Activated CD4-positive, alpha-beta T cell treated with anti-CD3 and anti-CD28 coated beads for 36 hours (primary cell): ENCODE data around the gene DENND5A. TPM values are rescaled to one million over a fixed set of nuclear protein-coding genes. Genes with fewer than 3 reads are reported as not detected.
"Not testable (repeated sequence)": the region's sequence is repeated elsewhere in the genome, so short reads cannot be mapped to it uniquely, and the experiment has no call there.

Source experiments
- ATAC-seq: fragments of 200-7000 bp; cut with Tn5 transposase; one replicate; pipeline ENCODE4 v1.10.0; 2021; ENCODE audit warnings: mild to moderate bottlenecking, moderate library complexity
- CTCF ChIA-PET: fragments of 350-600 bp; sonication (Branson Sonifier 250); formaldehyde crosslinking; loops from one replicate; lab custom pipeline; 2021; ENCODE audit warnings: antibody characterized with exemption; lab: Charles Lee
- POLR2A ChIA-PET: fragments of 350-600 bp; sonication (Branson Sonifier 250); formaldehyde crosslinking; loops from one replicate; lab custom pipeline; 2021; ENCODE audit warnings: antibody characterized with exemption, inconsistent platforms; lab: Charles Lee
- DNase-seq: peaks from one replicate; pipeline ENCODE4 v3.0.0-alpha.2; 2020
- H3K27ac Mint-ChIP-seq: one replicate; pipeline ENCODE4 v1.8.0; 2021; ENCODE audit warnings: mixed read lengths
- H3K27me3 Mint-ChIP-seq: one replicate; pipeline ENCODE4 v1.8.0; 2021; ENCODE audit warnings: mixed read lengths
- H3K36me3 Mint-ChIP-seq: one replicate; pipeline ENCODE4 v1.8.0; 2021; ENCODE audit warnings: low read depth, mixed read lengths
- H3K4me1 Mint-ChIP-seq: one replicate; pipeline ENCODE4 v1.8.0; 2021; ENCODE audit warnings: mixed read lengths
- H3K4me3 Mint-ChIP-seq: one replicate; pipeline ENCODE4 v1.8.0; 2021; ENCODE audit warnings: mild to moderate bottlenecking, moderate library complexity, mixed read lengths
- H3K9me3 Mint-ChIP-seq: one replicate; pipeline ENCODE4 v1.8.0; 2021; ENCODE audit warnings: low read depth, mixed read lengths
- intact Hi-C, 2 experiments: fragments of 100-400 bp; cut with DNase I in 1 of 2; cut with micrococcal nuclease in 1 of 2; formaldehyde crosslinking; loops; one replicate each; pipeline versions ENCODE4 v1.14.2 to v1.15.1; 2022 to 2024; cut with DNase I, micrococcal nuclease
- total RNA-seq, 2 experiments: library from RNA; stranded (reverse); gene quantifications; one replicate each; pipeline ENCODE4 v1.2.3, GENCODE V29; 2021

Gene DENND5A
- total RNA-seq, 2 experiments from 2014 or later = 43.6 to 62.6 TPM

- no peaks in the 10 kb centered on the region for H3K27me3 Mint-ChIP-seq
- H3K36me3 Mint-ChIP-seq = peaks cover 34% of the 10 kb centered on the region
- DNase-seq (no peak), ATAC-seq (no peak)
- intact Hi-C loops = no loop called here
- CTCF ChIA-PET = no interaction called here
- H3K4me3 Mint-ChIP-seq = no peak overlapping the region
- H3K4me1 Mint-ChIP-seq = peaks cover 11% of the 10 kb centered on the region
- H3K9me3 Mint-ChIP-seq = no peaks in the 10 kb centered on the region
- POLR2A ChIA-PET = no interaction called here
- no peak overlapping the region for H3K27ac Mint-ChIP-seq
These were observed 86.4 kb downstream of the DENND5A start for GRCh38 chr11:9178716-9179115.

GRCh38 chr11:9177438-9178091 lies 87.6 kb downstream of the DENND5A start:
- no peaks in the 10 kb centered on the region for H3K27me3 Mint-ChIP-seq
- ATAC-seq = no peak
- peaks cover 11% of the 10 kb centered on the region for H3K4me1 Mint-ChIP-seq
- ChIA-PET CTCF (interaction anchor here (1.2 kb wide), 1 partner anchor 11 kb away, joined by 3 read pairs; no protein-coding TSS in a partner anchor), POLR2A (no interaction called here)
- no peaks in the 10 kb centered on the region for H3K9me3 Mint-ChIP-seq
- H3K4me3 Mint-ChIP-seq = no peak overlapping the region
- DNase-seq = no peak
- intact Hi-C loops = no loop called here
- H3K36me3 Mint-ChIP-seq = peaks cover 40% of the 10 kb centered on the region
- H3K27ac Mint-ChIP-seq = no peak overlapping the region

GRCh38 chr11:9176550-9176949 lies 88.6 kb downstream of the DENND5A start:
- H3K27me3 Mint-ChIP-seq = no peaks in the 10 kb centered on the region
- no peak overlapping the region for H3K27ac Mint-ChIP-seq
- H3K9me3 Mint-ChIP-seq = no peaks in the 10 kb centered on the region
- intact Hi-C loops = no loop called here
- H3K4me1 Mint-ChIP-seq = peaks cover 11% of the 10 kb centered on the region
- ChIA-PET POLR2A (interaction anchor here (0.6 to 1.4 kb wide), 2 partner anchors 184 to 284 kb away, joined by 3 to 5 read pairs; partner anchors contain the start of gene ZNF143), CTCF (interaction anchor here (0.9 to 1.2 kb wide), 2 partner anchors 10 to 330 kb away, joined by 3 read pairs; no protein-coding TSS in a partner anchor)
- DNase-seq (no peak), ATAC-seq (peak; percentile 95)
- H3K36me3 Mint-ChIP-seq = peaks cover 50% of the 10 kb centered on the region
- no peak overlapping the region for H3K4me3 Mint-ChIP-seq

- DNase-seq (no peak), ATAC-seq (no peak)
- Mint-ChIP-seq H3K4me3 (no peak overlapping the region), H3K9me3 (no peaks in the 10 kb centered on the region), H3K4me1 (peaks cover 11% of the 10 kb centered on the region), H3K27me3 (no peaks in the 10 kb centered on the region), H3K36me3 (peaks cover 50% of the 10 kb centered on the region), H3K27ac (peak overlapping the region; percentile 37)
- CTCF ChIA-PET = interaction anchor here (0.9 to 1.2 kb wide), 2 partner anchors 9 to 331 kb away, joined by 3 read pairs; no protein-coding TSS in a partner anchor
- intact Hi-C loops = no loop called here
- POLR2A ChIA-PET = interaction anchor here (0.6 to 1.4 kb wide), 2 partner anchors 184 to 284 kb away, joined by 3 to 5 read pairs; partner anchors contain the start of gene ZNF143
These were observed 89.0 kb downstream of the DENND5A start for GRCh38 chr11:9176136-9176535.

- CTCF ChIA-PET = interaction anchor here (1.2 kb wide), 1 partner anchor 157 kb away, joined by 3 read pairs; no protein-coding TSS in a partner anchor
- ATAC-seq = no peak
These were observed 92.8 kb downstream of the DENND5A start for GRCh38 chr11:9172389-9172788.

GRCh38 chr11:9170450-9170849 lies 94.7 kb downstream of the DENND5A start:
- intact Hi-C loops = loop anchor here in 1 of 2 experiments (5.0 kb wide), 1 partner anchor 37 kb away; no protein-coding TSS in a partner anchor
- no peak overlapping the region for H3K4me3 Mint-ChIP-seq
- no peaks in the 10 kb centered on the region for H3K27me3 Mint-ChIP-seq
- H3K9me3 Mint-ChIP-seq = no peaks in the 10 kb centered on the region
- no peak for DNase-seq
- H3K36me3 Mint-ChIP-seq = peaks cover 41% of the 10 kb centered on the region
- no peak for ATAC-seq
- peaks cover 13% of the 10 kb centered on the region for H3K4me1 Mint-ChIP-seq
- ChIA-PET POLR2A (interaction anchor here (0.7 kb wide), 1 partner anchor 96 kb away, joined by 3 read pairs; no protein-coding TSS in a partner anchor), CTCF (interaction anchor here (0.7 to 1.9 kb wide), 6 partner anchors 24 to 870 kb away, joined by 3 to 7 read pairs (median 3); no protein-coding TSS in a partner anchor)
- no peak overlapping the region for H3K27ac Mint-ChIP-seq

More at GRCh38 chr11:9172389-9172788, 92.8 kb downstream of the DENND5A start:
- Mint-ChIP-seq H3K4me3 (no peak overlapping the region), H3K27ac (no peak overlapping the region), H3K27me3 (no peaks in the 10 kb centered on the region), H3K4me1 (peaks cover 24% of the 10 kb centered on the region), H3K36me3 (peaks cover 42% of the 10 kb centered on the region), H3K9me3 (no peaks in the 10 kb centered on the region)
- intact Hi-C loops = loop anchor here in 1 of 2 experiments (5.0 kb wide), 1 partner anchor 35 kb away; no protein-coding TSS in a partner anchor
- no peak for DNase-seq
- POLR2A ChIA-PET = no interaction called here

GRCh38 chr11:9169595-9170295 lies 95.4 kb downstream of the DENND5A start:
- H3K36me3 Mint-ChIP-seq = peaks cover 42% of the 10 kb centered on the region
- ATAC-seq = peak; percentile 73

GRCh38 chr11:9161991-9162390 lies 103.2 kb downstream of the DENND5A start:
- not testable (repeated sequence) for H3K9me3 Mint-ChIP-seq
- H3K36me3 Mint-ChIP-seq = peaks cover 24% of the 10 kb centered on the region

More at GRCh38 chr11:9169595-9170295, 95.4 kb downstream of the DENND5A start:
- Mint-ChIP-seq H3K9me3 (no peaks in the 10 kb centered on the region), H3K4me1 (peaks cover 13% of the 10 kb centered on the region), H3K27ac (peak overlapping the region; percentile 26), H3K4me3 (no peak overlapping the region), H3K27me3 (no peaks in the 10 kb centered on the region)
- ChIA-PET CTCF (interaction anchor here (0.7 to 5.6 kb wide), 6 partner anchors 23 to 365 kb away, joined by 3 to 54 read pairs (median 3); no protein-coding TSS in a partner anchor), POLR2A (no interaction called here)
- intact Hi-C loops = loop anchor here (5.0 to 10.0 kb wide), 5 partner anchors 38 to 575 kb away; partner anchors contain the start of gene IPO7 (in 1 of the 2)
- no peak for DNase-seq

GRCh38 chr11:9160166-9160565 lies 105.0 kb downstream of the DENND5A start:
- H3K4me1 Mint-ChIP-seq = peaks cover 22% of the 10 kb centered on the region
- DNase-seq (no peak), ATAC-seq (peak; percentile 74)
- H3K27me3 Mint-ChIP-seq = no peaks in the 10 kb centered on the region
- peak overlapping the region; percentile 75 for H3K27ac Mint-ChIP-seq
- peaks cover 14% of the 10 kb centered on the region for H3K36me3 Mint-ChIP-seq
- no peak overlapping the region for H3K4me3 Mint-ChIP-seq
- intact Hi-C loops = loop anchor here in 1 of 2 experiments (10.0 kb wide), 1 partner anchor 585 kb away; no protein-coding TSS in a partner anchor
- H3K9me3 Mint-ChIP-seq = no peaks in the 10 kb centered on the region
- ChIA-PET POLR2A (interaction anchor here (0.6 to 0.7 kb wide), 2 partner anchors 101 to 151 kb away, joined by 3 to 7 read pairs; no protein-coding TSS in a partner anchor), CTCF (interaction anchor here (1.1 to 1.2 kb wide), 2 partner anchors 120 to 136 kb away, joined by 3 to 6 read pairs; no protein-coding TSS in a partner anchor)

More at GRCh38 chr11:9161991-9162390, 103.2 kb downstream of the DENND5A start:
- POLR2A ChIA-PET, H3K27ac Mint-ChIP-seq, DNase-seq, H3K4me3 Mint-ChIP-seq, H3K27me3 Mint-ChIP-seq, ATAC-seq: not testable (repeated sequence)
- intact Hi-C loops = loop anchor here in 1 of 2 experiments (10.0 kb wide), 1 partner anchor 583 kb away; no protein-coding TSS in a partner anchor
- peaks cover 22% of the 10 kb centered on the region for H3K4me1 Mint-ChIP-seq
- CTCF ChIA-PET = interaction anchor here (0.6 to 1.0 kb wide), 3 partner anchors 8 to 153 kb away, joined by 3 to 4 read pairs (median 4); no protein-coding TSS in a partner anchor

GRCh38 chr11:9158898-9159391 lies 106.2 kb downstream of the DENND5A start:
- CTCF ChIA-PET = interaction anchor here (0.6 to 1.9 kb wide), 4 partner anchors 29 to 347 kb away, joined by 3 to 9 read pairs (median 4); no protein-coding TSS in a partner anchor
- POLR2A ChIA-PET = interaction anchor here (0.6 kb wide), 1 partner anchor 105 kb away, joined by 5 read pairs; no protein-coding TSS in a partner anchor

More at GRCh38 chr11:9158898-9159391, 106.2 kb downstream of the DENND5A start:
- H3K4me3 Mint-ChIP-seq = no peak overlapping the region
- H3K4me1 Mint-ChIP-seq = peaks cover 22% of the 10 kb centered on the region
- intact Hi-C loops = no loop called here
- no peaks in the 10 kb centered on the region for H3K9me3 Mint-ChIP-seq
- peaks cover 14% of the 10 kb centered on the region for H3K36me3 Mint-ChIP-seq
- ATAC-seq (peak; percentile 65), DNase-seq (no peak)
- H3K27ac Mint-ChIP-seq = peak overlapping the region; percentile 77
- H3K27me3 Mint-ChIP-seq = no peaks in the 10 kb centered on the region
